ENCODE results near the gene SS18.

The SS18 gene

GRCh38 chr18:25976554-25976953 is 113.9 kb downstream of the SS18 start:
- H3K4me1 ChIP-seq (ENCODE audit: control insufficient read depth, insufficient read depth, low read length, unreplicated experiment), result no peaks in the 10 kb centered on the region
- H3K4me3 ChIP-seq (ENCODE audit: low read depth, low read length), result no peak overlapping the region
- H3K36me3 ChIP-seq (ENCODE audit: insufficient read depth, low read length), result no peaks in the 10 kb centered on the region
- H3K27ac ChIP-seq (ENCODE audit: low read depth, low read length), result no peak overlapping the region
- H3K79me2 ChIP-seq (ENCODE audit: control insufficient read depth, insufficient read depth, low read length, unreplicated experiment), result no peaks in the 10 kb centered on the region
- H2AFZ ChIP-seq (ENCODE audit: low read length, unreplicated experiment), result no peak overlapping the region
- H3K27me3 ChIP-seq (ENCODE audit: insufficient read depth, low read length), result no peaks in the 10 kb centered on the region

DNA sequence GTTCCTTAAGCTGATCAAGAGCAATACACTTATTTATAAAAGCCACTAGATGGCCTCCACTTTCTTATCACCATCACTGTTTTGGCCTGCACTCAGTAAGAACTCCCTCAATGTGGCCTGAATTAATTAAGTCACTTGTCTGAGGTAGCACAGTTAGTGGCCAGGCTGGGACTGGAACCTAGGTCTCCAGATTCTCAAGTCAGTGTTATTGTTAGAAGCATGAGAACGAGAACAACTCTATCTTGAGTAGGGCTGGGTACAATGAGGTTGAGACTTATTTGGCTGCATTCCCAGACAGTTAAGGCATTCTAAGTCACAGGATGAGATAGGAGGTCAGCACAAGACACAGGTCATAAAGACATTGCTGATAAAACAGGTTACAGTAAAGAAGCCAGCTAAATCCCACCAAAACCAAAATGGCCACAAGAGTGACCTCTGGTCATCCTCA is 115.8 kb downstream of the SS18 start:
- Histone ChIP-seq H2AFZ (ENCODE audit: low read length, unreplicated experiment) (no peak overlapping the region), H3K79me2 (ENCODE audit: control insufficient read depth, insufficient read depth, low read length, unreplicated experiment) (no peaks in the 10 kb centered on the region), H3K36me3 (ENCODE audit: insufficient read depth, low read length) (no peaks in the 10 kb centered on the region), H3K4me3 (ENCODE audit: low read depth, low read length) (no peak overlapping the region), H3K27ac (ENCODE audit: low read depth, low read length) (no peak overlapping the region), H3K27me3 (ENCODE audit: insufficient read depth, low read length) (no peaks in the 10 kb centered on the region), H3K4me1 (ENCODE audit: control insufficient read depth, insufficient read depth, low read length, unreplicated experiment) (no peaks in the 10 kb centered on the region)
